ENCODE data around the gene CFAP68.
"Not testable (repeated sequence)": the region's sequence is repeated elsewhere in the genome, so short reads cannot be mapped to it uniquely, and the experiment has no call there.

Gene CFAP68

DNA sequence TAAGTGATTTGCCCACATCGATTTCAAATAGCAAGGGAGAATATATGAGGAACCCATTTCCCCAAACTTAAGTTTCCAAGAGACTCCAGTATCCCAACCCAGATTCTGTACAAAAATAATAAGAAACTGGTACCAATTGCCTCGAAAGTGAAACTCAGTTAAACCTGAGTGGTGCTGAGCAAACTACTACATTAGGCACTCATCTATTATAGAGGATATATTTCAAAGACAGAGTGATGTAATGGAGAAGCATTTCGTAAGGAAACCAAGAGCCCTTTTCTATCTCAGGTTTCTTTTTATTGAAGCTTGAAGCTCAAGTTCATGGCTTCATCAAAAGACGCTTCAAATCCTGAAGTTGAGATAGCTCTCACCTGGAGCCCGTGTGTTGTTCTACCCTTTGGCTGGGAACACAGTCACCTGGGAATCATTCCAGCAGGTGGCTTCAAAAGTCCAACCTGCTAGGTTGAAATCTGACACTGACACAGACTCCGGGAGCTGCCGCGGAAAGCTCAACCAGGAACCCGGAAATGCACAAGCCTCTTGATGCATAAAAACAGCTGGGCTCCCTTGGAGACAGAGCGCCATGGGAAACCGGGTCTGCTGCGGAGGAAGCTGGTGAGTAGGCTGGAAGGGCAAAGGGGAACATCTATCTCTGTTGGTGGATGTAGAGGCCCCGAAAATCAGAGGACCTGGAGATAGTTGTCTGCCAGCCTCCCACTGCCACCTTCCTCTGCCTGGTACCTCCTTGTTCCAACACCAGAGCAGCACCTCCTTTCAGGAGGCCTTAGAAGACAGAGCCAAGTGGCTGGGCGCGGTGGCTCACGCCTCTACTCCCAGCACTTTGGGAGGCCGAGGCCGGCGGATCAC lies 39.3 kb downstream of the CFAP68 start, which contains the start of gene C11orf52:
TSS of gene C11orf52 (plus strand) at position 524 of the 867 bp plus-strand sequence. CDS start at position 584, 60 bp downstream.
- DNase-seq, result no peak

DNA sequence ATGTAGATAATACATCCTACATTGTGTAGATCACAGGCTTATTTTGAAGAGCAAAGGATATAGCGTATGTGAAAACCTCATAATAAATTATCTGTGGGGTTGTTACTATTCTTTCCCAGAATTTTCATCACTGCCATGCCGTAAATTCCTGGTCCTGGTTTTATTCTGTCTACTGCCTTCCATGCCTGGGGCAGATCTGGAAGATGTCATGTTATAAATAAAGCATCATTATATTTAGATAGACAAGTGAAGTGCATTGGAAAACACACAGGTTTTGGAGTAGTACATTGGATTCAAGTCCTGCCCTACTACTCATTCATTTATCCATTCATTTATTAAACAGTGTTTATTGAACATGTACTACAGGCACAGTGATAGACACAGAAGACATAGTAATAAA lies 41.6 kb downstream of the CFAP68 start:
- DNase-seq, result no peak

DNA sequence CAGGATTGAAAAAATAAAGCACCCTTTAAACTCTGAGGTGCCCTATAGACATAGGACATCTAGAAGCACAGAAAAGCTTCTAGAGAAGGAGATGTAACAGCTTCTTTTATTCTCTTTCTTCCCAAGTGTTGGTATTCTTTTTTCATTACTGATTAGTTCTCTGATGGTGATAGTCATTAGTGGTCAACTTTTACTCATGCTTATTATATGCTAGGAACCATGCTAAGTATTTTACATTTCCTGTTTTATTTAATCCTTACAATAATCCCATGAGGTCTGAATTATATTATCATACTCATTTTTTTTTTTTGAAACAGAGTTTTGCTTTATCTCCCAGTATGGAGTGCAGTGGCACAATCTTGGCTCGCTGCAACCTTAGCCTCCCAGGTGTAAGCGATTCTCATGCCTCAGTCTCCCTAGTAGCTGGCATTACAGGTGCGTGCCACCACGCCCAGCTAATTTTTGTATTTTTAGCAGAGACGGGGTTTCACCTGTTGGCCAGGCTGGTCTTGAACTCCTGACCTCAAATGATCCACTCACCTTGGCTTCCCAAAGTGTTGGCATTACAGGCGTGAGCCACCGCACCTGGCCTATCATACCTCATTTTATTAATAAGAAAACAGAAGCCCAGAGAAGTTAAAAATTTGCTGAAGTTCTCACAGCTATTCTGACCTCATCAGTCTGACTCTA lies 42.3 kb downstream of the CFAP68 start:
- DNase-seq, result no peak

DNA sequence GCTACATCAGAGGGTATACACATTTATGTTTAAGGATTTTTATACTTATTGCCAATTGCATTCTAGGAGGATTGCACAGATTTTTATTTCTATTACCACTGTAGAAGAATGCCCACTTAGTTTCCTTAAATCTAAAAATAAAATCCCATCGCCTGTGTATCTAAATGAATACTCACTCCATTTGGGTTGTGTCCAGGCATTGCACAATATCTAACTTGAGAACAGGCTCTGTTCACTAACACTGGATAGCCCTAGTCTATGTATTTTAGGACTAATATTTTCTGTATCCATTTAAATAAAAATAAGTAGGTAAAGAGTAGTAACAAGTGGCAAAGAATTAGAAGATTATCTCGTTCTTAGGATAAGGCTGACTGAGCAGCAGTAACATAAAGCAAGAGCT lies 43.5 kb downstream of the CFAP68 start:
- no peak for DNase-seq

DNA sequence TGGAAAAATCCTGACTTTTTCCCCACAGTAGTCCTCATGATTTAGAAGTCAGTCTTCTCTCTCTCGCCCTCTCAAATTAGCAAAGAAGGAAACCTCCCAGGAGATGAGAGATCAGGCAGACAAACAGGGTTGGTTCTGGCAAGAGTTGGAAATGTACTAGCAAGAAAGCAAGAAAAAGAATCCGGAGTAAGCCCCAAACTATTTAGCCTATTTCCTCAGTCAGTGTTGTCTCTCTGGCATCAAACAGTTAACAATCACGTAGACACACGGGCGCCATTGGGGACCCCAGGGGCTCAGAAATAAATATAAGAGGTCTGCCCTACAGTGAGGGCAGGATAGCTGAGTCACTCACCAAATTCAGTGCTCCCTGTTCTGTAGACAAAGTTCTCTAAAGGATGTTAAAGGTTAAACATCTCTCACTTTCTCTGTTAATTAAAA lies 44.0 kb downstream of the CFAP68 start:
- no peak for DNase-seq

DNA sequence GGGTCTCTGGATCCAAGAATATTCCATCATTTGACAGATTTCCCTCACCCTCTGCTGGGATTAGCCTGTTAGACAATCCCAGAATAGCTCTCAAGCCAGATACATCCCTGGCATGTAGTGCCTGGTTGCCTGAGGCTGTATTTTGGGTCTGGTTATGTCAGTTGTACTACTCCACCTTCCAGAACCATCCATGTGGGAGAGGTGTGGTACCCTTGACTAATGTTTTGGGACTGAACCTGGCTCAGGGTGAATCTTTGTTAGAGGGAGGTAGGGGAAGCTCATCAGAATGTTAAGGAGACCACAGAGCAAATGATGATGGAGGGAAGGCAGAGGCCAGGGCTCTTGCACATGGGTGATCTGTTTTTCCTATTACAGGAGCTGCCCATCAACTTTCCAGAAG lies 44.6 kb downstream of the CFAP68 start:
- no peak for DNase-seq

DNA sequence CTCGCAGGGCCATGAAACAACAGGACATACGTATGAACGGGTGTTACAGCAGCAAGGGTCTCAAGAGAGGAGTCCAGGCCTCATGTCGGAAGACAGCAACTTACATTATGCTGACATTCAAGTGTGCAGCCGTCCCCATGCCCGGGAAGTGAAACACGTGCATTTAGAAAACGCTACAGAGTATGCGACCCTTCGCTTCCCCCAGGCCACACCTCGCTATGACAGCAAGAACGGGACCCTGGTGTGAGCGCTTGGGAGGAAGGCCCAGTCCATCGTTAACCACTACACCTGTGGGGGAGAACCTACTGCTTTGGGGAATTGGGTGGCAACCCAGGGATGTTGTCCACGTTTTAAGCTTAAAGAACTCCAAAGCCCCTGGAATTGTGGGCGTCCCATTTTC lies 46.6 kb downstream of the CFAP68 start:
- no peak for DNase-seq

GRCh38 chr11:111926505-111927391 lies 47.4 kb downstream of the CFAP68 start:
- DNase-seq, result peak; percentile 92

DNA sequence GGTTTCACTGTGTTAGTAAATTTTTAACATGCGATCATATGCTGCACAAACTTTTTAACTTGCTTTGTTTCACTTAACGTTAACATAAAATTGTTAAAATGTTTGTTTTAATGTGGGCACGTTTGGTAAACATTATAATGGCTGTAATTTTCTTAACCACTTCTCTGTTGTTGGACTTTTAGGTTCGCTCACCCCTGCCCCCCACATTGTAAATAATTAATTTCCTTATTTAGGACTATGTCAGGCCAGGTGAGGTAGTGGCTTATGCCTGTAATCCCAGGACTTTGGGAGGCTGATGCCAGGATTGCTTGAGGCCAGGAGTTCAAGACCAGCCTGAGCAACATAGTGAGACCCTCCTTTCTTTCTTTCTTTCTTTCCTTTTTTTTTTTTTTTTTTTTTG lies 51.1 kb downstream of the CFAP68 start:
- DNase-seq, result no peak

- no peak for DNase-seq
These were observed 53.2 kb downstream of the CFAP68 start for GRCh38 chr11:111932611-111932950.

- DNase-seq, result not testable (repeated sequence)
These were observed 53.8 kb downstream of the CFAP68 start for GRCh38 chr11:111933176-111933575.

DNA sequence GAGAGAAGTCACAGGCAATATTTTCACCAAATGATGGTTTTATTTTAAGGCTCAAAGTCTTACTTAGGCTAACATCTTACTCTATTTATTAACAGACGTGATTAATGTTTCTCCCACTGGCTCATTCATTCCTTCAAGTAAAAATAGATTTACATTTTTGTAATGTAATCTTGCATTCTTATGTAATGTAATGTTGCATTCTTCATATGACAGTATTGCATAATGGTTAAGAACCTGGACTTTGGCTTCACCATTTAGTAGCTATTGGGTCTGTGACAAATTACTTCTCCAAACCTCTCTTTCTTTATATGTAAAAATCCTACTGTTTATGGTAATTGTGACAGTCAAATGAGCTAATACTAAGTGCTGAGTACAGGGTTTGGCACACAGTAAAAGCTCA lies 54.5 kb downstream of the CFAP68 start:
- DNase-seq, result no peak

- DNase-seq, result no peak
These were observed 55.0 kb downstream of the CFAP68 start for GRCh38 chr11:111934306-111934705.
